ENCODE measurements around the gene KLLN. TPM values are rescaled to one million over a fixed set of nuclear protein-coding genes. Genes with fewer than 3 reads are reported as not detected.
"Not testable (repeated sequence)": the region's sequence is repeated elsewhere in the genome, so short reads cannot be mapped to it uniquely, and the experiment has no call there.

Gene KLLN
- total RNA-seq, 3 donors from 2014 or later: 0.32 to 0.43 (median 0.35) TPM

DNA sequence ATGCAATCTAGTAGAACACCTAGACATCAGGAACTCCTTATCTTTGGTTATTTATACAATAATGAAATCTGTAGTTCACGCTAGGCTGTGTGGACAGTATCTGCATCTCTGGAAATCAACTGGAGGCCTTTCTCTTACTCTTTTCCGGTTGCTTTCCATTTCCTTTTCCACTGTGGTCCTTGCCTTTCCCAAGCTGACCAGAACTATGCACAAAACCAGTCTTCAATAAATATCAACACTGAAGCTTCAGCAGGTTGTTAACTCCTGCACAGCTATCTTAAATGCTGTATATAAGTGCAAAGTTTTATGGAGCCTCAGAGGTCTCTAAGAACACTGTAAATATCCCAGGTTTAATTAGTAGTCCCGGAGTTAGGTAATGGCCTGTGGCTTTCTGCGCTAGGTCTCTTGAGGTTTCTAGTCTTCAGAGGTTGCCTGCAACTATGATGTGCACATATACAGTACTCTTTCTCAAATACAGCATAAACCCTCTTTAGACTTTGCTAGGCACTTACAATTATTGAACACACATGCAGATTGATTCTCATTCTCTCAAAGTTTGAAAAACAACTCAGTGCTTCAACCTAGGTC, 2.4 kb downstream of the KLLN start:
- no peak for ATAC-seq
- DNase-seq: no peak
- Mint-ChIP-seq H3K9me3 (no peaks in the 10 kb centered on the region), H3K4me1 (ENCODE audit: low read depth) (peaks cover 26% of the 10 kb centered on the region), H3K27me3 (ENCODE audit: low read depth) (no peaks in the 10 kb centered on the region), H3K36me3 (ENCODE audit: insufficient read depth) (no peaks in the 10 kb centered on the region), H3K4me3 (peak overlapping the region; percentile 97)

DNA sequence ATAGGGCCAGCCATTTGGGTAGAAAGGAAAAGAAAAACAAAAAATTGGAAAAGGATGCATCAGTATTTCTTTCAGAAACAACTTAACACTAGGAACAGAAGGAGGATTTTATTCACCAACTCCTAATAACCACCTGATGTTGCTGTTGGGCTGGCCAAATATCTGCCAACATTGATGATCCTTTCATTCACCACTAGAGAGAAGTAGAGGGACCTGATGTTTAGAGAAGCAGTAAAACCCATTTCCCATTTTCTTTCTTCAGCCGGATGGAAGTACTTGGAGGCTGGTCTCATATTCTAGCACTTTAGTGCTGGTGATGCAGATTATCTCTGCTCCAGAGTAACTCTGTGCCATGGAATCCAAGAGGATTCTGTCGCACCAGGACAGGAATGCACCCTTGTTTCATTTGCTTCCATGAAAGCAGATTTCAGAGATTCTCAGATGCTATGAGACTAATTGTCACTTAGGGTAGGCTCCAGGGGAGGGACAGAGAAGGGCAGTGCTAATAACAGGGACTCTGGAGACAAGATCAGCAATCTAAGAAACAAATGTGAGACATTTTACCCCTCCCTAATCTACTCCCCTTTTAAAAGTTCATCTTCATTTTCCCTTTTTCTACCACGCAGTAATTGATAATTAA, 3.1 kb downstream of the KLLN start:
- no peaks in the 10 kb centered on the region for H3K36me3 Mint-ChIP-seq (ENCODE audit: insufficient read depth)
- no peaks in the 10 kb centered on the region for H3K27me3 Mint-ChIP-seq (ENCODE audit: low read depth)
- peaks cover 24% of the 10 kb centered on the region for H3K4me1 Mint-ChIP-seq (ENCODE audit: low read depth)
- no peaks in the 10 kb centered on the region for H3K9me3 Mint-ChIP-seq
- peak overlapping the region; percentile 1 for H3K4me3 Mint-ChIP-seq
- ATAC-seq: no peak
- peak; percentile 9 for DNase-seq

DNA sequence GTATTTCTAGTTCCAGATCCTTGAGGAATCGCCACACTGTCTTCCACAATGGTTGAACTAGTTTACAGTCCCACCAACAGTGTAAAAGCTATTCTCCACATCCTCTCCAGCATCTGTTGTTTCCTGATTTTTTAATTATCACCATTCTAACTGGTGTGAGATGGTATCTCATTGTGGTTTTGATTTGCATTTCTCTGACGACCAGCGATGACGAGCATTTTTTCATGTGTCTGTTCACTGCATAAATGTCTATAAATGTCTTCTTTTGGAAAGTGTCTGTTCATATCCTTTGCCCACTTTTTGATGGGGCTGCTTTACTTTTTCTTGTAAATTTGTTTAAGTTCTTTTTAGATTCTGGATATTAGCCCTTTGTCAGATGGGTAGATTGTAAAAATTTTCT, 7.7 kb downstream of the KLLN start:
- not testable (repeated sequence) for DNase-seq; H3K27me3 Mint-ChIP-seq (ENCODE audit: low read depth); H3K9me3 Mint-ChIP-seq; H3K36me3 Mint-ChIP-seq (ENCODE audit: insufficient read depth); ATAC-seq; H3K4me3 Mint-ChIP-seq
- H3K4me1 Mint-ChIP-seq (ENCODE audit: low read depth): peaks cover 13% of the 10 kb centered on the region

DNA sequence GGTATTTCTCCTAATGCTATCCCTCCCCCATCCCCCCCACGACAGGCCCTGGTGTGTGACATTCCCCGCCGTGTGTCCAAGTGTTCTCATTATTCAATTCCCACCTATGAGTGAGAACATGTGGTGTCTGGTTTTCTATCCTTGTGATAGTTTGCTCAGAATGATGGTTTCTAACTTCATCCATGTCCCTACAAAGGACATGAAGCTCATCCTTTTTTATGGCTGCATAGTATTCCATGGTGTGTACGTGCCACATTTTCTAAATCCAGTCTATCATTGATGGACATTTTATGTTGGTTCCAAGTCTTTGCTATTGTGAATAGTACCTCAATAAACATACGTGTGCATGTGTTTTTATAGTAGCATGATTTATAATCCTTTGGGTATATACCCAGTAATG, 8.1 kb downstream of the KLLN start:
- not testable (repeated sequence) for H3K27me3 Mint-ChIP-seq (ENCODE audit: low read depth); H3K36me3 Mint-ChIP-seq (ENCODE audit: insufficient read depth); H3K4me1 Mint-ChIP-seq (ENCODE audit: low read depth); ATAC-seq; DNase-seq; H3K4me3 Mint-ChIP-seq; H3K9me3 Mint-ChIP-seq

DNA sequence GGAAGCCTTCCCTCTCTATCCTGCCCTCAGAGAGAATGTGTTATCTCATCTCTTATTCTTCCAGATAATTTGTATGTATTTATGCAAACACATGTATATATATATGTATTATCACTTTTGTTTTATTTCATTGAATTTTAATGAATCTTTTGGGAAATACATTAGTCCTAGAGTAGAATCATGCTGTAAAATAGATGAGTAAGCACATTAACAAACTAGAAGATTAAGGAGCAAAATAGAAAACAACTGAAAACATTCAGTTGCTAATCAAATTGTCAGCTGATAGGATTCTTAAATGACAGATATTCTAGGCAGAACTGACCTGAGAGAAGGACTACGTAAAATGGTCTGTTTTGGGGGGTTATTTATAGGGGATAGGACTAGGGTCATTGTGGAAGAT, 11.2 kb downstream of the KLLN start:
- ATAC-seq (no peak), DNase-seq (no peak)
- no peaks in the 10 kb centered on the region for H3K36me3 Mint-ChIP-seq (ENCODE audit: insufficient read depth)
- no peaks in the 10 kb centered on the region for H3K9me3 Mint-ChIP-seq
- no peaks in the 10 kb centered on the region for H3K27me3 Mint-ChIP-seq (ENCODE audit: low read depth)
- no peak overlapping the region for H3K4me3 Mint-ChIP-seq
- H3K4me1 Mint-ChIP-seq (ENCODE audit: low read depth): peaks cover 8% of the 10 kb centered on the region

DNA sequence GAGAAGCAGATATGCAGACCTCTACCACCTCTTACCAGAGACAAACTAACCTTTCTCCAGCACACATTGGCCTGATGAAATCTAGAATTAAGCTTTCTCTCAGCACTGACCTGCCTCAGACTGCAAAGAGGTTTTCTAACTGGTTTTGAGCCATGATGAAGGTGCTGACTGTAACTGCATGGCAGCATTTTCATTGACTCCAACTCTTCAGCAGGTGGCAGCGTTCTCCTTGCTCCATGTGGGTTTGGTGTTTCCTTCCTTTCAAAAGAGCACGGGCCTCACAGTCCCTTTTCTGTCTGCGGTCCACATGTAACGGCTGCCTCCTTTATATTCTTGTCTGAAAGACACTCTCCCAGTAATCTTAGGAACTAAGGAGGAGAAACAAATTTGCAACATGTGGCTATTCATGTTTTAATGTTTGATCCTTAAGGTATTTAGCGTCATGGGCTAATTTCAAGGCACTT, 12.6 kb downstream of the KLLN start:
- Mint-ChIP-seq H3K4me1 (ENCODE audit: low read depth) (peaks cover 7% of the 10 kb centered on the region), H3K4me3 (no peak overlapping the region), H3K9me3 (no peaks in the 10 kb centered on the region), H3K36me3 (ENCODE audit: insufficient read depth) (no peaks in the 10 kb centered on the region), H3K27me3 (ENCODE audit: low read depth) (no peaks in the 10 kb centered on the region)
- DNase-seq (peak; percentile 35), ATAC-seq (peak; percentile 84 to 85)

DNA sequence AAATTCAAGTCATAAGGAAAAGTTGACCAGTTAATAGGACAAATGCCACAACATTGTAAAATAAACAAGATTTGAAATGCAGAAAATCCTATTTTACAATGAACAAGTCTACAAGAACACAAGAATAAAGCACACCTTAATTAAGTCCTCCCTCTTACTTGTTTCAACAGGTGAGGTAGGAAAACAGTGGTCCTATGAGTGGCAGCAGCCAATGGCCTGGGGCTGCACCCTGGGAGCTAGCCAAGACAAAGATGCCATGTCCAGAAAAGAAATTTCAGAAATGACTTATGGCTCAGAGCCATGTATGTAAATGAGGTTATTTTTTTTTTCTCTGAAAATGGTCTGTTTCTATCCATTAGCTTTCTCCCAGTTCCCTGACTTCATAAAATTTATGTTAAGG, 14.3 kb downstream of the KLLN start:
- H3K4me1 Mint-ChIP-seq (ENCODE audit: low read depth): peaks cover 3% of the 10 kb centered on the region
- H3K4me3 Mint-ChIP-seq: no peak overlapping the region
- H3K36me3 Mint-ChIP-seq (ENCODE audit: insufficient read depth): no peaks in the 10 kb centered on the region
- ATAC-seq (no peak), DNase-seq (no peak)
- H3K9me3 Mint-ChIP-seq: no peaks in the 10 kb centered on the region
- no peaks in the 10 kb centered on the region for H3K27me3 Mint-ChIP-seq (ENCODE audit: low read depth)

DNA sequence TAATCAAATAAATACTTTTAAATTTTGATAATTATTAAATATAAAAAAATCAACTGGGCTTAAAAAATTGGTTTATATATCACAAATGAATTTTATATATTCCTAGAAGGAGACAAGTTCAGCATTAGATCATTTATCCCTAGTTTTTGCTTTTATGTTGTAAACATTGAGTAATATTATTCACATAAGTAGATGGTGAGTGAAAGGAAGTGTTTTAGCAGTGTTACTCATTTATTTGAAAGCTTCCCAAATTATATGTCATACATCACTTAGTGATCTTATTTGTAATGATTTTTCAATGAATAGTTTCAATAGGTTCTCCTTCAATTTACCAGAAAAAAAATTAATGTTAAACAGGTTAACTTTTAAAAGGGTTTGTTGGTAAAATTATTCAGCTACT, 15.8 kb downstream of the KLLN start:
- DNase-seq: no peak
- Mint-ChIP-seq H3K27me3 (ENCODE audit: low read depth) (no peaks in the 10 kb centered on the region), H3K4me1 (ENCODE audit: low read depth) (peaks cover 3% of the 10 kb centered on the region), H3K4me3 (no peak overlapping the region), H3K9me3 (no peaks in the 10 kb centered on the region), H3K36me3 (ENCODE audit: insufficient read depth) (no peaks in the 10 kb centered on the region)
- ATAC-seq: no peak

DNA sequence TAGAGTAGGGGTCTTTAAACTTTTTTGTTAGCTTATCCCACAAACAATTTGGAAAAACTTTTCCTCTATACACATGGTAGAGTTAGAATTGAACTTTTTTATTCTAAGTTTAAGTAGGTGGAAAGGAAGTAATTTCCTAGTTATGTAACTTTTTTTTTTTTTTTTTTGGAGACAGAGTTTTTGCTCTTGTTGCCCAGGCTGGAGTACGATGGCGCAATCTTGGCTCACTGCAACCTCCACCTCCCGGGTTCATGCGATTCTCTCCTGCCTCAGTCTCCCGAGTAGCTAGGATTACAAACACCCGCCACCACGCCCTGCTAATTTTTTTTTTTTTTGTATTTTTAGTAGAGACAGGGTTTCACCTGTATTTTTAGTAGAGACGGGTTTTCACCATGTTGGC, 16.6 kb downstream of the KLLN start:
- H3K4me3 Mint-ChIP-seq; H3K36me3 Mint-ChIP-seq (ENCODE audit: insufficient read depth); H3K4me1 Mint-ChIP-seq (ENCODE audit: low read depth); H3K27me3 Mint-ChIP-seq (ENCODE audit: low read depth); ATAC-seq; H3K9me3 Mint-ChIP-seq; DNase-seq: not testable (repeated sequence)

DNA sequence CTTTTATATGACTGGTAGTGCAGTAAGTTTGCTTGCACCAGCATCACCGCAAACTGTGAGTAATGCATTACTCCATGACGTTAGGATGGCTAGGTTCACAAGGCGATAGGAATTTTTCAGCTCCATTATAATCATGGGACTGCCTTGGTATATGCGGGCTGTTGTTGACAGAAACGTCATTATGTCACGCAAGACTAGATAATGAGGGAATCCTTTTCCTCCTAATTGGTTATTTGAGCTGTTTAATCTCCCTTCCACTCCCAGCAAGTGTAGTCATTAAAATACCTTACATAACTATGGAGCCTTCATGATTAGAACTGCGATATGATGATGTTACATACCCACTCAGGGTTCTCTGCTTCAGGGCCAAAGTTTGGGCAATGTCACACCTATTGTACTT, 17.3 kb downstream of the KLLN start:
- Mint-ChIP-seq H3K27me3 (ENCODE audit: low read depth) (no peaks in the 10 kb centered on the region), H3K9me3 (no peaks in the 10 kb centered on the region), H3K4me3 (no peak overlapping the region), H3K4me1 (ENCODE audit: low read depth) (peaks cover 1% of the 10 kb centered on the region), H3K36me3 (ENCODE audit: insufficient read depth) (no peaks in the 10 kb centered on the region)
- DNase-seq (no peak), ATAC-seq (no peak)

DNA sequence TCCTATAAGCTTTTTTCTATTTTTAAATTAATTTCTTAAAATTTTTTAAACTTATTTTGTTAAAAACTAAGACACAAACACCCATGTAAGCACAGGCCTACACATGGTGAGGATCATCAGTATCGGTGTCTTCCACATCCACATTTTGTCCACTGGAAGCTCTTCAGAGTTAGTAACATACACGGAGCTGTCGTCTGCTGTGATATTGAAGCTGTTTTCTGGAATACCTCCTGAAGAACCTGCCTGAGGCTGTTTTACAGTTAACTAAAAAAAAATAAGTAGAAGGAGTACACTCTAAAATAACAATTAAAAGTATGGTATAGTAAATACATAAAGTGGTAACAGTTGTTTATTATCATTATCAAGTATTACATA, 17.7 kb downstream of the KLLN start:
- ATAC-seq (no peak), DNase-seq (no peak)
- Mint-ChIP-seq H3K4me3 (no peak overlapping the region), H3K4me1 (ENCODE audit: low read depth) (no peaks in the 10 kb centered on the region), H3K27me3 (ENCODE audit: low read depth) (no peaks in the 10 kb centered on the region), H3K9me3 (no peaks in the 10 kb centered on the region), H3K36me3 (ENCODE audit: insufficient read depth) (no peaks in the 10 kb centered on the region)

DNA sequence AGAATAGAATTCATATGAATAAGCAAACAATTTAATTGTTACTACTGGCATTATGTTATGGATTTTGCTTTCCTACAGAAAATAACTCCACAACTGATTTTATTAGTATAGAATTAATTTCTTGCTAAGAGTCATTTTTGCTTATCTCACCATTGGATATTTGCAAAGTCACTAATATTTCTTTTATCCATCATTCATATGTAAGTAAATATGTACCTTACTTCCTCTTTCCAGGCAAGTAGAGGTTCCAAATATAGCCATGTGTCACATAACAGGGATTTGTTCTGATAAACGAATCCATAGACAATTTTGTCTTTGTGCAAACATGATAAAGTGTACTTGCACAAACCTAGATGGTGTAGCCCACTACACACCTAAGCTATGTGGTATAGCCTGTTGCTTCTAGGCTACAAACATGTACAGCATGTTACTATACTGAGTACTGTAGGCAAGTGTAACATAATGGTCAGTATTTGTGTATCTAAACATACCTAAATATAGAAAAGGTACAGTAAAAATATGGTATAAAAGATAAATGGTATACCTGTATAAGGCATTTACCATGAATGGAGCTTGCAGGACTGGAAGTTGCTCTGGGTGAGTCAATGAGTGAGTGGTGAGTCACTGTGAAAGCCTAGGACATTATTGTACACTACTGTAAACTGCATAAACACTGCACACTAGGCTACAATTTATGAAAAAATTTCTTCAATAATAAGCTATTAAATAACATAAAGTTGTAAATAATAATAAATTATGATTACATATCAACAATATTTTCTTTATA, 18.3 kb downstream of the KLLN start:
- peak; percentile 46 to 51 for ATAC-seq
- Mint-ChIP-seq H3K27me3 (ENCODE audit: low read depth) (no peaks in the 10 kb centered on the region), H3K4me3 (no peak overlapping the region), H3K9me3 (no peaks in the 10 kb centered on the region), H3K4me1 (ENCODE audit: low read depth) (no peaks in the 10 kb centered on the region), H3K36me3 (ENCODE audit: insufficient read depth) (no peaks in the 10 kb centered on the region)
- no peak for DNase-seq

DNA sequence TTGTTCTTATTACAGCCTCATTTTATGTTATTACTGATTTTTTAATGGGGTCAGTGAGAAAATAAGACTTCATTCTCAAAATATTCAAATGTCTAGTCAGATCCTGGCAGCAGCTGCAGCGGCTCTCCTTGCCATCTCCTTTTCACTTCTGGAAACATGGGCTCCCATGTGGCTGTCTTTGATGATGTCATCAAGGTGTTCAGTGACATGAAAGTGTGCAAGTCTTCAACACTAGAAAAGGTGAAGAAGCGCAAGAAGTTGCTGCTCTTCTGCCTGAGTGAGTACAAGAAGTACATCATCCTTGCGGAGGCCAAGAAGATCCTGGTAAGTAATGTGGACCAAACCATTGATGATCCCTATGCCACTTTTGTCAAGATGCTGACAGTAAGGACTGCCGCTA, 19.6 kb downstream of the KLLN start:
- no peaks in the 10 kb centered on the region for H3K9me3 Mint-ChIP-seq
- H3K27me3 Mint-ChIP-seq (ENCODE audit: low read depth): no peaks in the 10 kb centered on the region
- DNase-seq: no peak
- H3K4me3 Mint-ChIP-seq: no peak overlapping the region
- no peaks in the 10 kb centered on the region for H3K36me3 Mint-ChIP-seq (ENCODE audit: insufficient read depth)
- no peak for ATAC-seq
- H3K4me1 Mint-ChIP-seq (ENCODE audit: low read depth): no peaks in the 10 kb centered on the region

DNA sequence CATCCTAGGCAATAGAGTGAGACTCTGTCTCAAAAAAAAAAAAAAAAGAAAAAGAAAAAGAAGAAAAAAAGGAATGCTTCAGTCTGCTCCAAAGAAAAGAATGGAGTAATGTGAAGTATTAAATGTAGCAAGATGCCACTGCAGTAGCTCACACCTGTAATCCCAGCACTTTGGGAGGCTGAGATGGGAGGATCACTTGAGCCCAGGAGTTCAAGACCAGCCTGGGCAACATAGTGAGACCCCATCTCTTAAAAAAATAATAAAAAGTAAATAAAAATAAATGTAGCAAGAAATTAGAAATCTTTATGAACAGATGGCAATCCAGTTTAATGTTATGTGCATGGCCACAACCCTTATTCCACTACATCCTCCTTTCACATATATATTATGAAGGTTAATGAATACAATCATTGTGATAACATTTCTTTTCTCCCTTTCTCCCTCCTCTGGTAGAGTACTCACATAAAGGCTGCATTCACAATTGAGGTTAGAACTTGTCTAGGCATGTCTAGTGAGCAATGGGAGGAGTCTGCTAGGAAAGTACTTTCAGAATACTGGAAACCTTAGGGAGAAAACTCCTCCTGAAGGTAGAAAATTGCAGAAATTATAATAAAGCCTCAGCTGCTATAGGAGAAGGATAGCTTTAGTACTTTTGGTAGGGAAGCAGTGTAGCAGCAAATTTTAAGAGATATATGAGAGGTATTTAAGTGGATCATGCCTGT, 20.4 kb downstream of the KLLN start:
- ATAC-seq (no peak), DNase-seq (no peak)
- no peaks in the 10 kb centered on the region for H3K4me1 Mint-ChIP-seq (ENCODE audit: low read depth)
- no peaks in the 10 kb centered on the region for H3K9me3 Mint-ChIP-seq
- no peaks in the 10 kb centered on the region for H3K36me3 Mint-ChIP-seq (ENCODE audit: insufficient read depth)
- no peaks in the 10 kb centered on the region for H3K27me3 Mint-ChIP-seq (ENCODE audit: low read depth)
- no peak overlapping the region for H3K4me3 Mint-ChIP-seq
